ENCODE measurements around the gene CFB. TPM values are rescaled to one million over a fixed set of nuclear protein-coding genes. Genes with fewer than 3 reads are reported as not detected.
"Not testable (repeated sequence)": the region's sequence is repeated elsewhere in the genome, so short reads cannot be mapped to it uniquely, and the experiment has no call there.

Gene CFB
- total RNA-seq, 2 donors from 2014 or later: 1.9 to 3.6 TPM

DNA sequence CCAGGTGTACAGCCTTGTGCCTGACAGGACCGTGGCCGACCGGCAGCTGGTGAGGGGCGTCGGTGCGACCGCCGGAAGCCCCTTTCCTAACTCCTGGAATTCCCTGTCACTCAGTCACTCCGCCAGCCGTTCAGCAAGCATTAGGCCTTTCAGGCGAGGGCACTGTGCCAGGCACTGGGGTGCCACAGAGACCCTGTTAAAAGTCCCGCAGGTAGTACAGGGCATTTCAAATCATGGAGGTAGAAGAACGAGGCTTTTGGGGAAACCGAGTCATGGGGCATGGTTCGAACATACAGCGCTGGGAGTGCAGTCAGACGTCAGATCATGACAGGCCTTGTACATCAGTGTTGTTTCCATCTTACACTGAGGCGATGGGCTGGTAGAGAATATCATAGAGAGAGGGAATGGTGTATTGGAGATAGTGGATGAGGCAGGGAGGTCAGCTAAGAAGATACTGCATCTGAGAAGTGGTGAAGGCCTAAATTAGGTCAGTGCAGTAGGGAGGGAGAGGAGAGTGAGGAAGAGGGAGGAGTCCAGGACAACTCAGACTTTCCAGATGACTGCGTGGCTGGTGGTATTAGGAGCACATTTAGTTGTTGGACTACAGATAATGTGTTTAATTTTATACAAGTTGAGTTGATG, 26.9 kb downstream of the CFB start:
- Mint-ChIP-seq H3K36me3 (peaks cover 5 to 7% of the 10 kb centered on the region in 2 donors), H3K27ac (peak overlapping the region; percentile 100), H3K9me3 (no peaks in the 10 kb centered on the region)
- ATAC-seq (peak in 1 of 2 donors; percentile 11), DNase-seq (ENCODE audit: low spot score in 2 of 2) (no peak)

- not testable (repeated sequence) for H3K9me3 Mint-ChIP-seq, ATAC-seq, H3K27ac Mint-ChIP-seq, H3K36me3 Mint-ChIP-seq
- peak in 1 of 2 donors; percentile 54 for DNase-seq (ENCODE audit: low spot score in 2 of 2)
These were observed 30.2 kb downstream of the CFB start for GRCh38 chr6:31976065-31976464.

DNA sequence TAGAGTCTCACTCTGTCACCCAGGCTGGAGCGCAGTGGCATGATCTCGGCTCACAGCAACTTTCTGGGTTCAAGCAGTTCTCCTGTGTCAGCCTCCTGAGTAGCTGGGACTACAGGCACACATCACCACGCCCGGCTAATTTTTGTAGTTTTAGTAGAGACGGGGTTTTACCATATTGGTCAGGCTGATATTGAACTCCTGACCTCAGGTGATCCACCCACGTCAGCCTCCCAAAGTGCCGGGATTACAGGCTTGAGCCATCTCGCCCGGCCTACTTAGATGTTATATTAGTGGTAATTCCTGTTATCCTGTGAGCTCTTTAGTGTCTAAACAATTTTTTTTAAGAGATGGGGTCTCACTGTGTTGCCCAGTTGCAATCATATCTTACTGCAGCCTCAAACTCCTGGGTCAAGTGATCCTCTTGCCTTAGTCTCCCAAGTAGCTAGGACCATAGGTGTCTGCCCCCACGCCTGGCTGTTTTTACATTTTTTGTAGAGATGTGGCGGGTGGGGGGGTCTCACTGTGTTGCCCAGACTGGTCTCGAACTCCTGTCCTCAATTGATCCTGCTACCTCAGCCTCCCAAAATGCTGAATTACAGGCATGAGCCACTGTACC, 32.0 kb downstream of the CFB start:
- Mint-ChIP-seq H3K36me3 (peaks cover 0 to 1% of the 10 kb centered on the region in 2 donors), H3K27ac (no peak overlapping the region), H3K9me3 (no peaks in the 10 kb centered on the region)
- ATAC-seq (no peak), DNase-seq (ENCODE audit: low spot score in 2 of 2) (no peak)

DNA sequence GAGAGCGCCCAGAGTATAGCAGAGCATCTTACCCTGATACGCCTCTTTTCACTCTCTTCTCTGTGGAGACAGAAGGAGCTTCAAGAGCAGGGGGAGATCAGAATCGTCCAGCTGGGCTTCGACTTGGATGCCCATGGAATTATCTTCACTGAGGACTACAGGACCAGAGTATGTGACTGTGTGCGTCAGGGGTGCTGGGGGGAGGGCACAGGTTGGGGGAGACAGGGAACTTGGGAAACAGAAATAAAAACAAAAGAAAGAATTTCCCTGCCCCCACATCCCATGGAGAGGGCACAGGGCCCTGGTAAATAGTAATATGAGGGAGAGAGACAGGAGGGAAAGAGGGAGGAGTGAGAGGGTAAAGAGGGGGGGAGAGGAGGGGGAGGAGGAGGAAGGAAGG, 32.9 kb downstream of the CFB start:
- H3K9me3 Mint-ChIP-seq: no peaks in the 10 kb centered on the region
- peak overlapping the region; percentile 60 to 84 for H3K27ac Mint-ChIP-seq
- ATAC-seq: no peak
- no peak for DNase-seq (ENCODE audit: low spot score in 2 of 2)
- no peaks in the 10 kb centered on the region for H3K36me3 Mint-ChIP-seq

- Mint-ChIP-seq H3K36me3 (no peaks in the 10 kb centered on the region), H3K9me3 (no peaks in the 10 kb centered on the region), H3K27ac (peak overlapping the region; percentile 73 to 84)
- peak in 1 of 2 donors; percentile 14 for DNase-seq (ENCODE audit: low spot score in 2 of 2)
- ATAC-seq: no peak
These were observed 33.5 kb downstream of the CFB start for GRCh38 chr6:31979238-31979898.

DNA sequence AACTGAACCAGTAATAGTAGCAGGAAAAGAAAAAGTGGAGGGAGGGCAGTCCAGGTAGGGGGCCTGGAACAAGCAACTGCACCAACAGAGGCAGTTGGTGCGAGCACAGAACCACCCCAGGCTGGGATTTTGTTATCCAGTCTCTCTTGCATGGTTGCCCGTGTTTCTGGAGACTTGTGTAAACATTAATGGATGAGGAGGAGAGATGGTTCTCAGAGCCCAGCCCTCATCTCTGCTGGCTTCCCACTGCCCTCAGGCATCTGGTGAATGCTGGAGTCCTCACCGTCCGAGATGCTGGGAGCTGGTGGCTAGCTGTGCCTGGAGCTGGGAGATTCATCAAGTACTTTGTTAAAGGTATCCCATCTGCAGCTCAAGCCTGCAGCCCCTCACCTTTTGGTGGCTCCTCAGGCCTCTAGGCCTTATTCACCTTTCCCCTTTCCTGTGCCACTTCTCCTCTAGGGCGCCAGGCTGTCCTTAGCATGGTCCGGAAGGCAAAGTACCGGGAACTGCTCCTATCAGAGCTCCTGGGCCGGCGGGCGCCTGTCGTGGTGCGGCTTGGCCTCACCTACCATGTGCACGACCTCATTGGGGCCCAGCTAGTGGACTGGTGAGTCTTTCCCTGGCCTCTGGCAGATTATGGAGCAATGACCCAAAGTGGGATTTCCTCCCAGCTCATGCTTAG, 34.4 kb downstream of the CFB start:
- not testable (repeated sequence) for H3K36me3 Mint-ChIP-seq, H3K9me3 Mint-ChIP-seq, ATAC-seq
- peak in 1 of 2 donors; percentile 30 for DNase-seq (ENCODE audit: low spot score in 2 of 2)
- H3K27ac Mint-ChIP-seq: peak overlapping the region in 1 of 2 donors; percentile 84

DNA sequence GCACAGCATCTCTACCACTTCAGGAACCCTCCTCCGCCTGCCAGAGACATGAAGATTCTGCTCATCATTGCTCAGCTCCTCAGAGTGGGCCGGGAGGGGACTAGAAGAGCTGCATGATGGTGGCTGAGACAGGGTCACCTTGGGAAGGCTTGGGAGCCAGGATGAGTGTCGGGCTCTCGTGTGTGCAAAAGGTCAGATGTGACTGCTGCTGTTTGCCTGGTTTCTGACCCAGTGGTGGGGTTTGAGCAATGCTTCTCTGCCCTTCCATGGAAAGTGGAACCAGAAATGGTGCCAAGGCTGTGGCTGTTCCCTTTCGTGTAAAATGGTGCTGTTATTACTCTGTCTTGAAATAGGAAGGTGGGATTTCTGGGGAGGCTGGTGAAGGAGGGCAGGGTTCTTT, 35.1 kb downstream of the CFB start:
- H3K9me3 Mint-ChIP-seq; H3K36me3 Mint-ChIP-seq; H3K27ac Mint-ChIP-seq; ATAC-seq; DNase-seq (ENCODE audit: low spot score in 2 of 2): not testable (repeated sequence)

- not testable (repeated sequence) for ATAC-seq; H3K36me3 Mint-ChIP-seq; H3K27ac Mint-ChIP-seq; H3K9me3 Mint-ChIP-seq; DNase-seq (ENCODE audit: low spot score in 2 of 2)
These were observed 35.8 kb downstream of the CFB start, which contains the start of gene C4A for GRCh38 chr6:31981744-31982143. Gene C4A, plus strand, starts transcription at chr6:31982057. Its CDS starts 51 bp downstream, at chr6:31982108.

GRCh38 chr6:31989363-31989762, 43.5 kb downstream of the CFB start:
- not testable (repeated sequence) for H3K9me3 Mint-ChIP-seq; ATAC-seq; H3K27ac Mint-ChIP-seq; DNase-seq (ENCODE audit: low spot score in 2 of 2); H3K36me3 Mint-ChIP-seq

GRCh38 chr6:31994421-31994820, 48.5 kb downstream of the CFB start:
- H3K27ac Mint-ChIP-seq; ATAC-seq; H3K36me3 Mint-ChIP-seq; DNase-seq (ENCODE audit: low spot score in 2 of 2); H3K9me3 Mint-ChIP-seq: not testable (repeated sequence)

DNA sequence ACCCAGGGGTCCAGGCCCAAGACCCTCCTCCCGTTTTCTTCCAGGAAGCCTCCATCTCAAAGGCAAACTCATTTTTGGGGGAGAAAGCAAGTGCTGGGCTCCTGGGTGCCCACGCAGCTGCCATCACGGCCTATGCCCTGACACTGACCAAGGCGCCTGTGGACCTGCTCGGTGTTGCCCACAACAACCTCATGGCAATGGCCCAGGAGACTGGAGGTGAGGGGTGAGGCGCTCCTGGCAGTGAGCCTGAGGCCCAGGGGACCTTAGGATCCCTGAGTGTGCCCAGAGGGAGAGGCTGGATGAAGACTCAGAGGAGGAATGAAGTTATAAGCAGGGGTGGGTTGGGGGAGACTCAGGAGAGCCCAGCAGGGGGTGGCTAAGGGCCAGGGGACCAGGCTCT, 50.5 kb downstream of the CFB start:
- not testable (repeated sequence) for H3K9me3 Mint-ChIP-seq; DNase-seq (ENCODE audit: low spot score in 2 of 2); H3K36me3 Mint-ChIP-seq; ATAC-seq; H3K27ac Mint-ChIP-seq

Other genes with a start within 250 kb of the CFB start
- gene ABHD16A, start 242.8 kb upstream of the CFB start, total RNA-seq: 10 to 100 TPM; 33.1 to 46.8 TPM
- gene LY6G6F, start 239.2 kb upstream of the CFB start, total RNA-seq: not detected
- not detected for gene LY6G6D, start 230.7 kb upstream of the CFB start, total RNA-seq
- not detected for gene LY6G6C, start 224.3 kb upstream of the CFB start, total RNA-seq
- gene MPIG6B, start 222.7 kb upstream of the CFB start, total RNA-seq: not detected
- 10 to 100 TPM in 1 of 2 donors, 1 to 10 TPM in 1; 6.7 to 42.6 TPM for gene DDAH2, start 216.8 kb upstream of the CFB start, total RNA-seq
- gene CLIC1, start 209.6 kb upstream of the CFB start, total RNA-seq: 100 to 1,000 TPM; 440 to 455 TPM
- 100 to 1,000 TPM; 116 to 158 TPM for gene MSH5, start 206.1 kb upstream of the CFB start, total RNA-seq
- 10 to 100 TPM; 13.3 to 21.3 TPM for gene SAPCD1, start 183.4 kb upstream of the CFB start, total RNA-seq
- 1 to 10 TPM in 1 of 2 donors, under 1 TPM in 1; 0.68 to 2.6 TPM for gene VWA7, start 168.8 kb upstream of the CFB start, total RNA-seq
- 100 to 1,000 TPM in 1 of 2 donors, 10 to 100 TPM in 1; 57.7 to 127 TPM for gene VARS1, start 150.3 kb upstream of the CFB start, total RNA-seq
- 100 to 1,000 TPM; 150 to 173 TPM for gene LSM2, start 139.1 kb upstream of the CFB start, total RNA-seq
- 1 to 10 TPM; 2.3 to 2.8 TPM for gene HSPA1L, start 130.8 kb upstream of the CFB start, total RNA-seq
- gene HSPA1A, start 130.6 kb upstream of the CFB start, total RNA-seq: 10 to 100 TPM; 55.1 to 79.8 TPM
- 100 to 1,000 TPM in 1 of 2 donors, 10 to 100 TPM in 1; 53.8 to 171 TPM for gene HSPA1B, start 118.4 kb upstream of the CFB start, total RNA-seq
- gene NEU1, start 83.3 kb upstream of the CFB start, total RNA-seq: 10 to 100 TPM; 18.6 to 48.8 TPM
- gene SLC44A4, start 67.1 kb upstream of the CFB start, total RNA-seq: under 1 TPM in 1 of 2 donors, not detected in 1; 0.29 TPM
- 10 to 100 TPM; 40.1 to 58.5 TPM for gene EHMT2, start 48.4 kb upstream of the CFB start, total RNA-seq
- 1 to 10 TPM; 1.3 to 2.4 TPM for gene ZBTB12, start 44.0 kb upstream of the CFB start, total RNA-seq
- 1 to 10 TPM in 1 of 2 donors, under 1 TPM in 1; 0.53 to 5.2 TPM for gene C2, start 18.4 kb upstream of the CFB start, total RNA-seq
- 10 to 100 TPM; 69.7 to 70.9 TPM for gene NELFE, start 12.9 kb downstream of the CFB start, total RNA-seq
- gene SKIC2, start 13.1 kb downstream of the CFB start, total RNA-seq: 100 to 1,000 TPM in 1 of 2 donors, 10 to 100 TPM in 1; 91.8 to 115 TPM
- 10 to 100 TPM; 16.2 to 18.5 TPM for gene DXO, start 26.0 kb downstream of the CFB start, total RNA-seq
- 1 to 10 TPM; 4.1 to 8.1 TPM for gene C4A, start 36.0 kb downstream of the CFB start, total RNA-seq
- gene C4B, start 68.7 kb downstream of the CFB start, total RNA-seq: 1 to 10 TPM; 3.9 to 5.2 TPM
- under 1 TPM; 0.32 to 0.49 TPM for gene CYP21A2, start 92.3 kb downstream of the CFB start, total RNA-seq
- 10 to 100 TPM; 10.1 to 30.4 TPM for gene TNXB, start 163.2 kb downstream of the CFB start, total RNA-seq
- gene ATF6B, start 182.2 kb downstream of the CFB start, total RNA-seq: 100 to 1,000 TPM in 1 of 2 donors, 10 to 100 TPM in 1; 87.5 to 101 TPM
- 10 to 100 TPM in 1 of 2 donors, 1 to 10 TPM in 1; 9.3 to 15.8 TPM for gene FKBPL, start 184.2 kb downstream of the CFB start, total RNA-seq
- under 1 TPM; 0.77 to 0.84 TPM for gene PRRT1, start 205.8 kb downstream of the CFB start, total RNA-seq
- 10 to 100 TPM; 13.6 to 18.7 TPM for gene PPT2, start 208.0 kb downstream of the CFB start, total RNA-seq
- 10 to 100 TPM; 13.4 to 14.5 TPM for gene EGFL8, start 218.5 kb downstream of the CFB start, total RNA-seq
- gene AGPAT1, start 230.0 kb downstream of the CFB start, total RNA-seq: 10 to 100 TPM; 33.2 to 35.0 TPM
- gene RNF5, start 232.3 kb downstream of the CFB start, total RNA-seq: 10 to 100 TPM; 62.6 to 86.2 TPM
- gene AGER, start 238.2 kb downstream of the CFB start, total RNA-seq: 10 to 100 TPM; 21.6 to 26.3 TPM
- 10 to 100 TPM; 65.4 to 88.7 TPM for gene PBX2, start 244.1 kb downstream of the CFB start, total RNA-seq
- 100 to 1,000 TPM in 1 of 2 donors, 10 to 100 TPM in 1; 84.9 to 151 TPM for gene GPSM3, start 246.5 kb downstream of the CFB start, total RNA-seq